GM21447 (cell line): Measurements from ENCODE around the gene KLHL36.
"Not testable (repeated sequence)": the region's sequence is repeated elsewhere in the genome, so short reads cannot be mapped to it uniquely, and the experiment has no call there.

Experiments
- ATAC-seq: cut with Tn5 transposase; IDR thresholded peaks from one replicate; pipeline ENCODE4 v1.9.1; 2021; ENCODE audit not compliant: unreplicated experiment

The KLHL36 gene

GRCh38 chr16:84667600-84668309 lies 19.4 kb downstream of the KLHL36 start:
- no peak for ATAC-seq

- ATAC-seq: no peak
Observed at GRCh38 chr16:84670063-84670462, 21.8 kb downstream of the KLHL36 start.

DNA sequence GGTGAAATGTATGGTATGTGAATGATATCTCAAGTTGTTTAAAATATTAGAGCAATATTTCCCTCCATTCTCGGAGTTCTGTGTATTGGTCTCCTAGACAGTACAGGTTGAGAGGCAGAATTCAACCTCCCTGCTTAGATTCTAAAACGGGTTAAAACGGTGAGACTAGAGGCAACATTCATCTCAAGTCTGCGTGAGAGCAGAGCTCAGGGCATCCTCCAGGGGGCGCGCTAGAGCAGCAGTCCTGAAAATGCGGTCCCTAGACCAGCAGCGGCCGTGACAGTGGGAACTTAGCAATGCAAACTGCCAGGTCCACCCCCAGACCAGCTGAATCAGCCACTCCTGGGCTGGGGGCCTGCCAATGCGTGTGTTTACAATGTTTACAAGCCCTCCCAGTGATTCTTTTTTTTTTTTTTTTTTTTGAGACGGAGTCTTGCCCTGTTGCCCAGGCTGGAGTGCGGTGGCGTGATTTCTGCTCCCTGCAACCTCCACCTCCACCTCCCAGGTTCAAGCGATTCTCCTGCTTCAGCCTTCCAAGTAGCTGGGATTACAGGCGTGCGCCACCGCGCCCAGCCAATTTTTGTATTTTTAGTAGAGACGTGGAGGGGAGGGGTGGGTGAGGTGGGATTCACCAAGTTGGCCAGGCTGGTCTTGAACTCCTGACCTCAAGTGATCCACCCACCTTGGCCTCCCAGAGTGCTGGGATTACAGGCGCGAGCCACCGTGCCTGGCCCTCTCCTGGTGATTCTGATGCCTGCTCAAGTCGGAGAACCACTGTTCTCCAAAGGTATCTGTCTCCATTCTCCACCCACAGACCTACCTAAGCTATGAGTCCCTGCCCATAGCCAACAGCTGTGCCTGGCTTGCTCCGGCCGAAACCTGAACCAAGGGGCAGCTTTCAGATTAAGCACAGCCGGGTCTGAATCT lies 24.2 kb downstream of the KLHL36 start:
- ATAC-seq: no peak

DNA sequence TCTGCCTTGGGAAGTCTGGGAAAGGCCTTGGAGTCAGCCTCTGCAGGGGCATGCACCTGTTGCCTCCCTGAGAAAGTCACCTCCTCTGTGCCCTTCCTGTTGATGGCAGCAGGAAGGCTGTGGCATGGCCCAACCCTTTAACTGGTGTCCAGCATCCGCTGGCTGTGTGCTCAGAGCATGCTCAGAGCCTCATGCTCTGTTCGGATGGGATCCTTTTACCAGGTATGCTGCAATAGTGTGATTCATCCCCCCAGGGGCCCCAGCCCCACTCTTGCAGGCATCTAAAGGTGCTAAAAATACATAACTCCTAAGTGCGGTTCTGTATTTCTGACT lies 24.9 kb downstream of the KLHL36 start:
- no peak for ATAC-seq

DNA sequence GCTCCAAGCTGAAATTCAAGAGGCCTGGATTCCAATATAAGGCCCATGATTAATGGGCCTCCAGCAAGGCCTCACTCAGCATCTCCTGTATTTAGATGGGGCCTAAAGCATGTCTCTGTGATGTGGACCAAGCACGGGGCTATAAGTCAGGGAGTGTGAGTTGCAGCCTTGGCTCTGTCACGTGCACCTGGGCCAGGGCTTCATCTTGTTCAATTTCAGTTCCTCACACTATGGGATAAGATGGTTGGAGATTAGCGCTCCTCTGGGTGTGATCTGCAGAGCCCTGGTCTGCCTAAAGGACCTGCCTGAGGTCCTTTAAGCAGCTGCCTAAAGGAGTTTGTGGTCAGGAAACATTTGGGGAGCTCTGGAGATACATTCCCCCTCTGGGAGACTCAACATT lies 25.2 kb downstream of the KLHL36 start:
- no peak for ATAC-seq

GRCh38 chr16:84675423-84675822 lies 27.1 kb downstream of the KLHL36 start:
- ATAC-seq: no peak

DNA sequence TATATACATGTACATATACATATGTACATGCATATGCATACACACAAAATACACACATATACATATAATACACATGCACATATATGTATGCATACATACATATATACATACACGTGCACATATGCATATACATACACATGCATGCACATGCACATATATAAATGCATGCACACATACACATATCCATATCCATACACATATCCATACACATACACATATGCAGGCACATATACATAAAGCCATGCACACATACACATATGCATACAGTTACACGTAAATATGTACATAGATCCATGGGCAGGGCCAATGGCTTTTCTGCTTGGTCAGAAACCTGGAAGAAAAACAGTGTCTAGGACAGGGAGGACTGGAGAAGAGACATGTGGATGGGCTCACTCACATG lies 27.6 kb downstream of the KLHL36 start:
- ATAC-seq: no peak

DNA sequence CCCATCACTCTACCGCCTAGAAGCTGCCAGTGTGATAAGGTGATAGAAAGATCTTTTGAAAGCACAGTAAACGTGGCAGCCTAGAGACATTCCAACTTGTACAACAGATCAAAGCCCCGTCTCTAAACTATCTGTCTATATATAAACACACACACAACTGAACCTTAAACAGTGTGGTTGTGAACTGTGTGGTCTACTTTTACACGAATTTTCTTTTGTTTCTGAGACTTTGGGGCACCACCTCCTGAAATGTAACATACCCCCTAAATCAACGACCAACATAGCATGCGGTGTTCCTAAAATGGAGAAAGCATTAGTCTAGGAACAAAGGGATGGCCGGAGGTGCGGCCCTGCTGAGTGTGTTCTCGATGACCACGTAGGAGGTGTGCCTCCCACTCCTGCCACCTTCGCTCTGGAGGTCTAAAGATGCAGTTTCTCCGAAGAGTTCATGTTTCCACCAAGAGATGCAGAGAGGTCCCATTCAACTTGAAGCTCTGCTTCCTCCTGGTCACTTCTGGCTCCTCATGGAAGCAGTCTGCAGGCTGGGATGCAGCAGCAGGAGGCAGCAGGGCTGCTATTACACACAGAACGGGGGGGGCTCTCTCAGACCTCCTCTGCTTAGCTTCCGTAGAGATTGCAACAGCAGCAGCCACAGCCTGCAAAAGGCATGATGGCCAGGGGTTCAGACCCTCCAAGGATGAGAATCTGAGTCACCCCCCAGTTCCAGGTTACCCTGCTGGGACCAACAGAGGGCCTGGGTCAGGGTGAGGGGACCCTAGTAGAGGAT lies 28.9 kb downstream of the KLHL36 start:
- no peak for ATAC-seq

DNA sequence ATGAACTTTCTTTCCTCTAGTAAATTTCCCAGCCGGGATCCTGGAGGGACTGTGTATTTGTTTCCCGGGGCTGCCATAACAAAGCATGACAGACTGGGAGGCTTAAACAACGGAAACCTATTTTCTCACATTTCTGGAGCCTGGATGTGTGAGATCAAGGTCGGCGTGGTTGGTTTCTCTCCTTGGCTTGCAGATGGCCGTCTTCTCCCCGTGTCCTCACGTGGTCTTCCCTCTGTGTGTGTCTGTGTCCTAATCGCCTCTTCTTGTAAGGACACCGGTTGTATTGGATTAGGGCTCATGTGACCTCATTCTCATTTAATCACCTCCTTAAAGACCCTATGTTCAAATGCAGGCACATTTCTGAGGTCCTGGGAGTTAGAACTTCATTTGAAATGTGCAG lies 29.5 kb downstream of the KLHL36 start:
- ATAC-seq: no peak

- ATAC-seq: no peak
Observed at GRCh38 chr16:84678541-84678940, 30.2 kb downstream of the KLHL36 start.

- no peak for ATAC-seq
Observed at GRCh38 chr16:84680165-84680842, 32.0 kb downstream of the KLHL36 start.

- no peak for ATAC-seq
Observed at GRCh38 chr16:84680843-84681629, 32.7 kb downstream of the KLHL36 start.

DNA sequence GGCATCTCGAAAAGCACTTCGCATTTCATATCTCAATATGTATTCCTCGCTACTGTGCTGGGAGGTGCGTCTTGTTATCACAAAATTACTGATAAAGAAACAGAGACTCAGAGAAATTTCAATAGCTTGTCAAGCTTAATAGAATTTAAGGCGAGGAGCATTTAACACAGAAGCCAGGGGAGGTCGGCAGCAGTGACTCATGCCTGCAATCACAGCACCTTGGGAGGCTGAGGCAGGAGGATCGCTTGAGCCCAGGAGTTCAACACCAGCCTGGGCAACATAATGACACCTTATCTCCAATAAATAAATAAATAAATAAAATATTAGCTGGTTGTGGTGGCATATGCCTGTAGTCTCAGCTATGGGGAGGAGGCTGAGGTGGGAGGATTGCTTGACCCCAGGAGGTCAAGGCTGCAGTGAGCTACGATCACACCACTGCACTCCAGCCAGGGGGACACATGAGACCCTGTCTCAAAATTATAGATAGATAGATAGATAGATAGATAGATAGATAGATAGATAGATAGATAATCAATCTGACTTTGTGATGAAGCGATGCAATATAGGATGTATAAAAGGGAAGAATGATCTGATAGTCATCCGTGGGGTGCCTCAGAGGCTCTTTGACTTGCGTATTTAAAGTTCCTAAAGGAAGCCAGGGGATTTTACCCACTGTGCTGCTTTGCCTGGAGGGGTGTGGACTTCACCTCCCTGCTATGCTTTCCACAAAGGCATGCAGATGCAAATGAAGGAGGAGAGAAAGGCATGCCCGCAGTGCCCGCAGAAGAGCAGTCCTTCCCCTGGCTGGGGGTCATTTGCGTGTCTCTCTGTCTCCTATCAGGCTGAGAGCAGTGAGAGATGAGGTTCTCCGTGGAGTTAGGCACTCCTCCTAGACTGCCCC lies 35.6 kb downstream of the KLHL36 start:
- ATAC-seq: no peak

DNA sequence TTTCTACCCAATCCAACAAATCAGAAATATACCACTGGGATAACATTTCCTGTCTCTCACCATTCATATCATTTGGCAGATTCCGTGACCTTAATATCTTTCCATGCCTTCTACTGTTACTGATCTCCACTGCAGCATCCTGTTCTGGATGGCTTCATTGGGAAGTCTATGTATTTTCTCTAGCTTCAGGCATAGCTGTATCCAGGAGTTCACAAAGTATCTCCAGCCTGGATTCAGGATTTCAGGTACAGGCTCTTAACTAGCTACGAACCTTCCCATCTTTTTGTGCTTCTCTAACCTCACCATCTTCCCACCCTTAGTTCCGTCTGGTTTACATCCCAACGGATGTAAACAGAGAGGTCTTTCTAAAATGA lies 36.3 kb downstream of the KLHL36 start:
- ATAC-seq: no peak

- ATAC-seq: no peak
Observed at GRCh38 chr16:84685210-84685609, 36.9 kb downstream of the KLHL36 start.

DNA sequence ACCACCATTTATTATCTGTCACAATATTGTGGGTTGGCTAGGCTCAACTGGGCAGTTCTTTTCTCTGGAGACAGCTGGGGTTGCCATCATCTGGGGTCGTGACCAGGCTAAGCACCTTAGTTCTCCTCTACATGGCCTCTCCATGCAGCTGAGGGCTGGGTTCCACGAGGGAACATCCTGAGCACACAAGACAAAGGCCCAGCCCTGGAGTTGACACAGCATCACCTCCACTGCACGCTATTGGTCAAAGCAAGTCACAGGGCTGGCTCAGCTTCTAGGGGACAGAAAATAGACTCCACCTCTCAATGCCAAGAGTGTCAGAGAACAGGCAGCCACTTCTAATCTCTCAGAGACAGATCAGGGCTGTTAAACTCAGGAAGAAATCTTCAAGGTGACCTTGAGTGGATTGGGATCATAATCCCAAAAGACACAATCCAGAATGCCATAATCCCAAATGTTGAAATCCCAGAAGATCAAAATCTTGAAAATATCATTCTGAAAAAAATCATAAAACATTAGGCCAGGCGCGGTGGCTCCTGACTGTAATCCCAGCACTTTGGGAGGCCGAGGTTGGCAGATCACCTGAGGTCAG lies 38.5 kb downstream of the KLHL36 start:
- no peak for ATAC-seq

DNA sequence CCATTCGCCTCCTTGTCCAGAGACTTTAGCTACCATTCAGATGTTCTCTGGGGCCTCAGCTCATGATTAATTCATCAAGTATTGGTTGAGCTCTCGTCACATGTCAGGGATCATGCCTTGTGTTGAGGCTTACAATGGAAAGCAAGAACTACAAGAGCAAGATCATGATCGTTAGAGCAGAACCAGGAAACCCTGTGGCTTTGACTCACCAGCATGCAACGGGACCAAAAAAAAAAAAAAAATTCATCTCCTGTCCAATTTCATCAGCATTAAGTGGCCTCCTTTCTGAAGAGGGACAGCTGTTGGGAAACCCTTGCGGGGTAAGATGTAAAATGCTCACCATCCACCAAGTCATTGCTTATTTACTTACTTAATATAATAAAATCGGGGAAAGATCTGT lies 39.4 kb downstream of the KLHL36 start:
- peak; percentile 95 for ATAC-seq

DNA sequence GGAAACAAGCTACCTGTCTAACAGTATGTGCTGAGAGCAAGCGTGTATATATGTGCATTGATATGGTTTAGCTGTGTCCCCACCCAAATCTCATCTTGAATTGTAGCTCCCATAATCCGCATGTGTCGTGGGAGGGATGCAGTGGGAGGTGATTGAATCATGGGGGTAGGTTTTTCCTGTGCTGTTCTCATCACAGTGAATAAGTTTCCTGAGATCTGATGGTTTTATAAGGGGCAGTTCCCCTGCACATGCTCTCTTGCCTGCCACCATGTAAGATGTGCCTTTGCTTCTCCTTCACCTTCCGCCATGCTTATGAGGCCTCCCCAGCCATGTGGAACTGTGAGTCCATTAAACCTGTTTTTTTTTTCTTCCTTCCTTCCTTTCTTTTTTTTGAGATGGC lies 39.9 kb downstream of the KLHL36 start:
- ATAC-seq: not testable (repeated sequence)

- no peak for ATAC-seq
Observed at GRCh38 chr16:84689111-84689510, 40.8 kb downstream of the KLHL36 start.
